NB4 (cell line): Measurements from ENCODE around the gene GAGE12J.
"Not testable (repeated sequence)": the region's sequence is repeated elsewhere in the genome, so short reads cannot be mapped to it uniquely, and the experiment has no call there.

Source experiments
- DNase-seq: peaks from one replicate; pipeline ENCODE4 v3.0.0; 2010; ENCODE audit warnings: low read depth
- H3K4me3 ChIP-seq: one replicate; pipeline ENCODE4 v1.5.1; 2011; ENCODE audit warnings: mild to moderate bottlenecking, low read depth, low read length, moderate library complexity

GAGE12J gene

DNA sequence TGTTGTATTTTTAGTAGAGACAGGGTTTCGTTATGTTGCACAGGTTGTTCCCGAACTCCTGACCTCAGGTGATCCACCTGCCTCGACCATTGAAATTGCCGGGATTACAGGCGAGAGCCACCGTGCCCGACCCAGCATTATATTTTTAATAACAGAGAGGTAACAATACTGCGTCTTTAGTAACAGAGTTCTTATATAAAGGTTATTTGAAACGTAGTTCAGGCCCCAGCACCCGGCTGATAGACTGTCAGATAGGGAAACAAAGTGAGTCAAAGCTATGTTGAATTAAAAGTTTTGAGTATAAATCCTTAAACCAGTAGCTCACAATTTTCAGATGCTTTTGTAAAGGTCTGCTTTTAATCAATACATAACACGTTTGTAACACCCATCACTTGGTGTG, 24.3 kb downstream of the GAGE12J start:
- not testable (repeated sequence) for DNase-seq, H3K4me3 ChIP-seq
